ENCODE measurements around the gene SLC33A1.
"Not testable (repeated sequence)": the region's sequence is repeated elsewhere in the genome, so short reads cannot be mapped to it uniquely, and the experiment has no call there.

The SLC33A1 gene
- 3.6 to 8.0 (median 4.4) reads per million in 4 donors for total RNA-seq

DNA sequence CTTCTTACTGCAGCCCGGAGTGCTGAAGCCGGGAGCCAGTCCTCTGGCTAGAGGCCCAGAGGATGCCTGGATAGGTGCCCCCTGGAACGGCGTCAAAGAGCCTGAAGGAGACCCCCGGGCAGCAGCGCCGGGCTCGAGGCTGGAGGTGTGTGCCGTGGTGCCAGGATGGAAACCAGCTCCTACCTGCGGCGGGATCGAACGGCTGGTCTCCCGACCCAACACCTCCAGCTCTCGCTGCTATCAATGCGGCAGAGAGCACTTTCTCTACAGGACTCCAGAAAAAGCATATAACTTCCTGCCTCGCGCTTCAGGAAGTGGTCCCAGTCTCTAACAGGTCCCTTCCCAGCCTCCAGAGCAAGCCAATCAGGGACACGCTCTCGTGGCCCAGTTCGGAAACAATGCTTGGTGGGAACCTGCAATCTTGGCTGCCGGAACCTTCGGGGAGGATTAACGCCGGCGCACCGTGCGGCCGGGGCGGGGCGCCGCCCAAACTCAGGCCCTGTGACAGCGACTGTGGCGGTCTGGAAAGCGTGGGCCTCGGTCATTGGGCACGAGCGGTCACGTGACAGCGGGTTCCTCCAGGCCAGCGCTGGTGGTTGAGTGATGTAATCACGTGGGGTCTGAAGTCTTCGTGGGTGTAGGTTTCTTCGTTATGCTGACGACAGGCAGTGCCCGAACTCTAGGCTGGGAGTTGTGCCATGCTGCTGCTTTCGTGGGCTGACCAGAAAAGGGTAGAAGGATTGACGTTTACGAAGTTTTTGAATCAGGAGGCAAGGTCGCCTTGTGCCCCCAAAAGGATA, at the start of gene SLC33A1:
Gene SLC33A1 (minus strand): TSS at position 287 of the 800 bp plus-strand sequence. CDS start 430 bp downstream, outside the sequence.
- DNase-seq: peak; percentile 96 to 100 (median 98)

DNA sequence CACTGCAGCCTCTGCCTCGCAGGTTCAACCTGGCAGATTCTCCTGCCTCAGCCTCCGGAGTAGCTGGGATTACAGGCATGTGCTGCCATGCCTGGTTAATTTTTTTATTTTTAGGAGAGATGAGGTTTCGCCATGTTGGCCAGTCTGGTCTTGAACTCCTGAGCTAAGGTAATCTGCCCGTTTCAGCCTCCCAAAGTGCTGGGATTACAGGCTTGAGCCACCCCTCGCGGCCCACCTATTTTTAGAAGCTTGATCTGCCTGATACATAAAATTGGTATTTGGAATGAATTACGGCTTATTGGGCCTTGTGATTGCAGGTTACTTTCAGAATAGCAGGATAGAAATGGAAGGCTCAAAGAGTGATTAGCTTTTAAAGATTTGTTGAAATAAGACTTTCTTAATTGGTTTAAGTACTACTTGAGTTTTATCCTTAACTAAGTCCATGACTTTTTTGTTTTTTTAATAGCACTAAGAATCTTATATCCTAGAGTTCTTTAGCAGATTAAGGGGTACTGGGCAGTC, 41.2 kb upstream of the SLC33A1 start:
- DNase-seq: no peak

DNA sequence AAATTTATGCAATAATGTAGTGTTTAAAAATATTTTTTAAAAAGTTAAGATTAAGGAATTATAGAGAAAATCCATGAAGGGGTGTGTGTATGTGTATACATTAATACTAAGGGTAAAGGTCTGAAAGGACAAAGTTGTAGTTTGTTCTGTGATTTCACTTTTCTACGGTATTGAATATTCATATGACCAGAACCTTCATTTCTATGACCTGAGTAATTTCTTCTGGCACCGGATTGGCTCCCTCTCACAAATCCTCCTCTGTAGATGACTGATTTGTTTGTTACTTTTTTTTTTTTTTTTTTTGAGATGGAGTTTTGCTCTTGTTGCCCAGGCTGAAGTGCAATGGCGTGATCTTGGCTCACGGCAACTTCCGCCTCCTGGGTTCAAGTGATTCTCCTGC, 37.1 kb upstream of the SLC33A1 start:
- no peak for DNase-seq

DNA sequence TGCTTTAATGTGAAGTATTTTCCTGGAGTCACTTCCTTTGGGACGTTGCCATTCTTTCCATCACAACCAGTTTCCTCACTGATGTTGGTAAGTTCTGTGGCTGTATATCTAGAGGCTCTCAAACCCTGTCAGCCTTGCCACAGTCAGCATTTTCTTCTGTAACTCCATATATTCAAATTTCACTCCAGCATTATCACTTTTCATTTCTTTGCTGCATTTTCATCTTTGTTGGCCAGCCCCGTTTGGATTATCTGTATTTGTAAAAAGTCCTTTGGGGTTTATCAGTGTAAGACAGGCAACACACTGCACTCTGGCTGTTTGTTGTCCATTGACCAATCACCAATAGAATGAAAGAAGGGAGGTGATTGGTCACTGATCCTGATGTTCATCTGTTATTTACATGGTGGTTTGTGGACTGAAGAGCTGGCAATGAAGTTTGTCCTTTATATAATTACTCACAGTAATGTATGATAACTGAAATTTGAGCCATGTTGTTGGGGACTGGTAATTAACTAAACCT, 36.5 kb upstream of the SLC33A1 start:
- no peak for DNase-seq

DNA sequence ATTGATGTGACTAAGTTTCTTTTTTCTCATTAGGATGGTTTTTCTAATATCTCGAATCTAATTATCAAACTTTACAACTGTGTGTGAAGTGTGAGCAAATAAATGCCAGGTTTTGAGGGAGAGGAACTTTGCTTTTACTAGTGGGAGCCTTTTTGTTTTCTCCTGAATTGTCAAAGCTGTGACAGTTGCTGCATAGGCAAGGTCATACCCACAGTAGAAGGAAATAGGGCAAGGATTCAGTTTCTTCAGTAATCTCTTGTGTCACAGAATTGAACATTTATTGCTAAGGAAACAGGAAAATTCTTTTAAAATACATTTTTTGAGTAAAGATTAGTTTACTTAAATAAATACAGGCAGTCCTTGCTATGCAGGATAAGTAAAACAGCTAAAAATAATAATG, 35.7 kb upstream of the SLC33A1 start:
- no peak for DNase-seq

DNA sequence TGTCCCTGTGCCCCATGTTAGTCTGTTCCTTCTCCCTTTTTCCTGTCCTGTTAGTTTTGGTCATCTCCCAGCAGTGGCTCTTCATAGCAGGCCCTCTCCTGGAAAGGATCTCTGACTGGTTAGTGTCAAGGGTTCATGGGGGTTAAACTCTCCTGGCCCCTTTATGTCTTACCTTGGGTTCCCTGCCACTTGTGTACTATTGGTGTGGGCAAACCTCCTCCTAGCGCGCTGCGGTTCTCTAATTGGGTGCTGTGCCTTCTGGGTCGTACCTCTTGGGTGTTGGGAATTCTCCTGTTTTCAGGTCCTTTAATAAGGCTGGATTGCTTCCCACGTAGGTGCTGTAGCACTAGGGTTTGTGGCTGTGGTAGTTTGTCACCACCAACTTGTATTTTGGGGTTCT, 35.0 kb upstream of the SLC33A1 start:
- no peak for DNase-seq

DNA sequence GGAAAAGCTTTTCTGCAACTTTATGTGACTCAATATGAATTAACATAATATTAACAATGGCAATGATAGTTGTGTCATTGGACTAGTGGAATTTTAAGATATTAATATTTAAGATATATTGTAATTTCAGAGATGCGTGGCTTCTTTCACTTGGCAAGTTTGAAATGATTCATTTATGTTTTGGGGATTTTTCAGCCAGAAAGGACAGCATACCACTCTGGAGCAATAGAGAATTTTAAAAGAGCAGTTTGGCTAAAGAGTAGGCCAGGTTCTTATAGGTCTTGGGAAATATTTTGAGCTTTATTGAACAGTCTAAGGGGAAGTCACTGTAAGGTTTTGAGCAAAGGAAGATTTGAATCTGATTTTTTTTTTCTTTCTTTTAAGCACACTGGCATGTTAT, 32.7 kb upstream of the SLC33A1 start:
- DNase-seq: no peak

DNA sequence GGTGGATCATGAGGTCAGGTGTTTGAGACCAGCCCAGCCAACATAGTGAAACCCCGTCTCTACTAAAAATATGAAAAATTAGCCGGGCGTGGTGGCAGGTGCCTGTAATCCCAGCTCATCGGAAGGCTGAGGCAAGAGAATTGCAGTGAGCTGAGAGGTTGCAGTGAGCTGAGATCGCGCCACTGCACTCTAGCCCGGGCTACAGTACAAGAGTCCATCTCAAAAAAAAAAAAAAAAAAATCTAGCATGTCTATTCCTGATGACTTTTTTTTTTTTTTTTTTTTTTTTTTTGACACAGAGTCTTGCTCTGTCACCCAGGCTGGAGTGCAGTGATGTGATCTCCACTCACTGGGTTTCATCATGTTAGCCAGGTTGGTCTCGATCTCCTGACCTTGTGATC, 32.1 kb upstream of the SLC33A1 start:
- DNase-seq: not testable (repeated sequence)

DNA sequence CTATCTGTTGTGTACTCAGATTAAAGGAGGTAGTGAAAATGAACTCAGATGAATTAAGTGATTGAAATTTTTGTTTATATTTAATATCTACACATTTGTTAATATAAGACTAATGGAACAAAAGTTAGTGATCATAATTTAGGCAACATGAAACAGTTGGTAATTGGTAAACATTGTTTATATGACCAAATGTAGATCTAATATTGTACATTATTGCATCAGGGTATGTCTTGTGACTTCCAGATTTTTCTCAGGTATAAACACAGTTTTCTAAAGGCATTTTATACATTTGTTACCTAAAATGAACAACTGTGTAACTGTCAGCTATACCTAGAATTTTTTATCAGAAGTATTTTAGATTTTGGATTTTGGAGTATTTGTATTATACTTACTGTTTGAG, 31.1 kb upstream of the SLC33A1 start:
- no peak for DNase-seq

DNA sequence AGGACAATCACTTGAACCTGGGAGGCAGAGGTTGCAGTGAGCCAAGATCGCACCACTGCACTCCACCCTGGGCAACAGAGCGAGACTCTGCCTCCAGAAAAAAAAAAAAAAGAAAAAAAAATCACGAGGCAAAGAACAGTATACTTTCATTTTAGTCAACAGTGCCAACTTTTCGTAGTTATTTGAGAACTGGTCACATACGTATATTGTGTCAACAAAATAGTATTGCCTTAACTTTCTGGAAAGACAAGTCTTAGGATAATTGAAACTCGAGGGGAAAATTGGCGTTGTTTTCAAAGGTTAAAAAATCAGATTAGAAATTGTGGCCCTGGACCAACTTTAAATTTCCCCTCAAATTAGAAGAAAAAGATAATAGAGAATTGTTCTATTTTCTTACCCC, 30.1 kb upstream of the SLC33A1 start:
- DNase-seq: no peak

DNA sequence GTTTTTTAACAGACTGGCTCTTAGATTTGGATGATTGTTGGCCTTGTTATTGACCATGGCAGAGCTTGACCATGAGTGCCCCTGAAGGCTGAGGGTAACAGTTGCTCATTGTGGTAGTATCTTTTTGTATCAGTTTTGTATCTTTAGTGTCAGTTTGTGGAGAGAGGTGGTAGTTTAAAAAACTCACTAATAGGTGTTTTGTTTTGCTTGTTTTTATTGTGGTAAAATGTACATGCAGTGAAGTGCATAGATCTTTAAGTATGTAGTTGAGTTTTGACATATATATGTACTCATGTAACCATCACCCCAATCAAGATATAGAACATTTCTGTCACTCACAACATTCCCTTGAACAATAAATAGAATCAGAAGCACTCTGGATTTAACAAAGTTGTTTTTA, 26.1 kb upstream of the SLC33A1 start:
- no peak for DNase-seq

DNA sequence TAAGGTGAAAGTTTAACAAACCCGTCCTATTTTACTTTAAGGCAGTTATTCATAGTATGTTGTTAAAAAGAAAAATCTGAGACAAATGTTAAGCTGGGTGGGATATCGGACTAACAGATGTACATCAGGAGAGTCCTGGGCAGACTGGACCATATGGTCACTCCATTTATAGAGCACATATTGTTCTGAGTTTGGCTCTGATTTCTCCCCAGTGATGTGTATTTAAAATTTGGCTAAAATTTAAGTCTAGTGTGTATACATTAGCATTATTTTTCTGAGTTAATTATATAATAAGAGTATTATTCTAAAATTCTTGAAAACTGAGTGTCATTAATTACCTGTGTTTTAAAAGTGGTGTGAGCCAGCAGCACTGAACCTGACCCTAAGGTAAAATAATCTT, 22.3 kb upstream of the SLC33A1 start:
- no peak for DNase-seq

DNA sequence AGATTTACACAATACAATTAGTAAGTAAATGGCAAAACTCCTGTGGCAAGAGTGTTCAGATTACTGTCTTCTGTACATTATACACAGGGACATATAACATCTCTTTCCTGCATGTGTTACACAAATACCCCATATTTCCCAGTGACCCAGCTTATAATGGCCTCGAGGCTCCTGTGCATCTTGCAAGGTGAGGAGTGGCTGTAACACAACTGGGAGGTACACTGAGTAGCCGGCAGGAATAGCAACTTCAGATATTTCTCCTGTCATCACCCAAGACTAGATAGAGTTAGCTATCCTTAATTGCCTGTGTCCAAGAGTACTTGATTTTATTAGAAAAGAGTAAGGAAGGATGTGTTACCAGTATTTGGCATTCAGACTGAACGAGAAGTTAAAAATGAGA, 21.8 kb upstream of the SLC33A1 start:
- no peak for DNase-seq

DNA sequence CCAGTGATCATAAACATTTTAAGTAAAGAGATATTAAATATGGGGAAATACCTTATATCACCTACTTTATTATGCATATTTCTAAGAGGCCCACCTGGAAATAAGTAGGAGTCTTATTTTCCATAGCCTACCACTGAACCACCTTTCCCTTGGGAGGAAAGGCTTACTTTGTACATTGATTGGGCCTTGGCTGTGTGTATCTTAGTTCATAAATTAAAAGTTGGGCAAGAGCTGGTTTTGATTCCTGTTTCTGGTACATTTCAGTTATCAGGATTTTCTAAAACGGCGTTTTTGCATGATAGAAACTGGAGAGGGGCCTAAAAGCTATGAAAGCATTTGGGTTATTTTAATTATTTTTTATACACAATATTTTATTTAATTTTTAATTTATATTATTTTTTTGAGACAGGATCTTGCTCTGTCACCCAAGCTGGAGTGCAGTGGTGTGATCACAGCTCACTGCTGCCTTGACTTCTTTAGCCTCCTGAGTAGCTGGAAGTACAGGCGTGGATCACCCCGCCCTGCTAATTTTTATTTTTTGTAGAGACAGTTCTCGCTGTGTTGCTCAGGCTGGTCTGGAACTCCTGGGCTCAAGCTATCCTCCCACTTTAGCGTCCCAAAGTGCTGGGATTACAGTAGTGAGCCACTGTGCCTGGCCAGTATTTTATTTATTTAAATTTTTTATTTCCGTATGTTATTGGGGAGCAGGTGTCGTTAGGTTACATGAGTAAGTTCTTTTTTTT, 18.8 kb upstream of the SLC33A1 start:
- no peak for DNase-seq

DNA sequence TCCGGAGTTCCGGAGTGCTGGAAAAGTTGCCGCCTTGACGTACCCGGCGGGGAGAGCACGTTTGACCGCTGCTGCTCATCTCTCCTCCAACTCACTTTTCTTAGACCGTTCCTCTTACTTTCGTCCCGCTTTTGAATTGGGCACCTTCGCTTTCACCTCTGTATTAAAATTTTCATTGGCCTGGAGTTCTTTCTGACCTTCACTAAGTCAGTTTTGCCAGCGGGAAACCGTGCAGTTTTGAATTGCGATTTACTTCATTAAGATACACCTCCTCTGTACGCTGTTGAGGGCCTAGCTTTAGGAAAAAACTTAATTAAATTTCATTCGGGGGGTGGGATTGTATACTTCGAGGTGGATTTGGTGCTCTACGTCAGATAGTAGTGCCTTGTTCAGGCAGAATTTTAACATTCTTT, 17.5 kb upstream of the SLC33A1 start:
- peak in 1 of 5 donors; percentile 9 for DNase-seq

DNA sequence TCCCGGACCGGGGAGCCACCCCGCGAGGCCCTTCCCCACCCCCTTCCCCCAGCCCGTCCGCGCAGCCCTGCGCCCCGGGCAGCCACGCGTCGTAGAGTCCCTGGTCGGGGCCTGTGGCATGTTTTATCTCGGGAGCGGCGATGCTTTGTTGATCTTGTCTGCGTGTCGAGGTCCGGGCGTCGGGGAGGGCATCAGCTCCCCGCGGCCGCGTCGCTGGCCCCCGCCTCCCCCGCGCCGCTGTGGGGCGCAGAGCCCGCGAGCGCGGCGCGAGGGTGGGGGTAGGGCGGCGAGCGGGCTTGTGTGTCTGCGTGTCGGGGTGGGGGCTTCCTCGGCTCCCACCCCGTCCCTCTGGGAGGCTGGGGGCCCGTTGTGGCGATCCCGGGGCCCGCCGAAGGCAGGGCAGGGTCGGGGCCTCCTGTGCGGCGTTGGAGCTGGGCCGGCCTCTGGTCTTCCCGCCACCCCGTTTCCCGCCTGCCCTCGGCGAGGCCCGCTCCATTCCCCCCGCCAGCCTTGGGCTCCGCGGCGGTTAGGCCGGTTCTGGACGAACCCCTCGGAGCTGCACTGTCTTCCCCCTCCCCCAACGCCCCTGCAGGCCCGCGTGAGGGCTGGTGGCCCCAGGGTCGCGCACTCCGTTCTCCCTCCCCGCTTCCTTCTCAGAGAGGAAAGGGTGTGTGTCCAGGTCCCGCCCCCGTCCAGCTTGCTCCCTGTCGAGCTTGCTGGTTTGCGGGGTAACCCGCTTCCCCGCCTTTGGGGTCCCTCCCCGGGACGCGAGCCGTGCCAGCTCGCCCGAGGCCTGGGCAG, 16.9 kb upstream of the SLC33A1 start:
- peak; percentile 14 to 42 (median 28) for DNase-seq

DNA sequence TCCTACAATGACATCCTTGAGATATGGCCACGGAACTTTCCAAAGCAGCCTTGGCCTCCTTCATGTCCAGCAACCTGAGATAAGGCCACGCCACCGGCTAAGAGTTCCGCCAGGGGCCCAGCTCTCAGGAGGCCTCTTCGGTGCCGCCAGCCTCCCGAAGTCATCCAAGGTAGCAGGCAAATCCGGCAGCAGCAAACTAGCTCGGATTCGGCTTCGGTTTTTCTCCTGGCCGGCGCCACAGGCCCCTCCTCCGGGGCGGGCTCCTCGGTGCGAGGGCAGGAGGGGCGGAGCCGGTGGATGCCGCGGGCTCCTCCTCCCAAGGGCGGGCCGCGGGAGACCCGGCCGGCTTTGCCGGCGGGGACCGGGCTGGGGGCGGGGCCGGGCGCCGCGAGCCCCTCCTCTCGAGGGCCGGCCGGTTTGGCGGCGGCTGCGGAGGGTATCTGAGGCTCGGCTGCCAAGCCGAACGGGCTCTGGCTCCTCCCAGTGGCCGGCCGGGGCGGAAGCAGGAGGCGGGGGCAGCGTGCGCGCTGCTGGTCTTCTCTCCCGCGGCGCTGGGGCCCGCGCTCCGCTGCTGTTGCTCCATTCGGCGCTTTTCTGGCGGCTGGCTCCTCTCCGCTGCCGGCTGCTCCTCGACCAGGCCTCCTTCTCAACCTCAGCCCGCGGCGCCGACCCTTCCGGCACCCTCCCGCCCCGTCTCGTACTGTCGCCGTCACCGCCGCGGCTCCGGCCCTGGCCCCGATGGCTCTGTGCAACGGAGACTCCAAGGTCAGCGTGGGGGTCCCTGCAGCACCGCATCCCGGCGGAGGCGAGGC, 16.1 kb upstream of the SLC33A1 start, which contains the start of gene GMPS:
Gene GMPS (plus strand): TSS at position 518 of the 812 bp plus-strand sequence. CDS start 221 bp downstream, at position 739.
- peak; percentile 88 to 97 (median 94) for DNase-seq

DNA sequence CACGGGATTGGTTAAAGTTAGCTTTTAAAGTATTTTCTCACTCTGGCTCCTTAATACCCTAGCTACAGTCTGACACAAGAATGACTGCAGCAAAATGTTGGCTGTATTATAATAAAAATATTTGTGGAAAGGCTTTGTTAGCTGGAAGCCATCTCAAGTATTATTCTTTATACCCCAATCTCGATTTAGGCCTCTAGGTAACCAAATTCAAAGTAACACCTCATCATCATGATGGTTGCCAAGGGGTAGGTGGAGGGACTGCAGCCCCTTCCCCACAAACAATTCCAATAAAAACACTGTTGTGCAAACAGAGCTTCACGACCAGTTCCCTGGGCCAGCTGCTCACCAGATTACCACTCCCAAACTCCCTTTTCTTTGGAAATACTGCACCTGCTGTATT, 15.5 kb upstream of the SLC33A1 start:
- no peak for DNase-seq

DNA sequence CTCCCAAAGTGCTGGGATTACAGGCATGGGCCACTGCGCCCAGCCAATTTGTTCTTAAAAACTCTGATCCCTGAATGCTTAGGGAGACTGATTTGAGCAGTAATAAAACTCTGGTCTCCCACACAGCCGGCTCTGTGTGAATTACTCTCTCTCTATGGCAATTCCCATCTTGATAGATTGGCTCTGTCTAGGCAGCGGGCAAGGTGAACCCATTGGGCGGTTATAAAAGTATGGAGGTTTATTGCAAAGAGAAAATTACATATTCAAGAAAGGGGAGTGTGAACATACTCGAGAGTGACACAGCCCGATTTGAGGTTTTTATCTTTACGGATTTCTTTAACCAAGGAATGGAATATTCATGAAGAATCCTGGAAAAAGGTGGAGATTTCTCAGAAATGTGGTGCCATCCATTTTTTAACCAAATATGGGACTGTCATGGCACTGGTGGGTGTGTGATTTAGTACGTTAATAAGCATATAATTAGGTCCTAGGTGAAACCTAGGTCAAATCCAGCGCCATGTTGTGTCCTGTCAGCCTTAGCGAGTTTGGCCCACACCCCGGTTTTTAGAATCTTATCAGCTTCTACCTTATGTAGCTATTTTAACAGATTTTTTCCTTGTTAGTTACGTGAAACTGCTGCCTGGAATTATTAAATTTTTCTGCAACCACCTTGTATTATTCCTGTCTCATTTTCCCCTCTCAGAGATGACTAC, 9.0 kb upstream of the SLC33A1 start:
- DNase-seq: no peak

DNA sequence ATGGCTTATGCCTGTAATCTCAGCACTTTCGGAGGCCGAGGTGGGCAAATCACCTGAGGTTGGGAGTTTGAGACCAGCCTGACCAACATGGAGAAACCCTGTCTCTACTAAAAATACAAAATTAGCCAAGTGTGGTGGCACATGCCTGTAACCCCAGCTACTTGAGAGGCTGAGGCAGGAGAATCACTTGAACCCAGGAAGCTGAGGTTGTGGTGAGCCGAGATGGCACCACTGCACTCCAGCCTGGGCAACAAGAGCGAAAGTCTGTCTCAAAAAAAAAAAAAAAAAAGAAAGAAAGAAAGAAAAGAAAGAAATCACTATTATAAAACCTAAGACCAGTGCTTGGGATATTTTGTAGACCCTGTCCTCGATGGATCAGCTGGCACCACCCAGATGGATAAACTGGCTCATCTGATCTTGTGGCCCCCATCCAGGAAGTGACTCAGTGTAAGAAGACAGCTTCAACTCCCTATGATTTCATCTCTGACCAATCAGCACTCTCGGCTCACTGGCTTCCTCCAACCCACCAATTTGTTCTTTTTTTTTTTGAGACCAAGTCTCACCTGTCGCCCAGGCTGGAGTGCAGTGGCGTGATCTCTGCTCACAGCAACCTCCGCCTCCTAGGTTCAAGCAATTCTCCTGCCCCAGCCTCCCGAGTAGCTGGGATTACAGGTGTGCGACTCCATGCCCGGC, 8.2 kb upstream of the SLC33A1 start:
- DNase-seq: peak; percentile 22 to 89 (median 47)

All from T-helper 1 cell (primary cell).